Loucy (cell line): ENCODE measurements around the gene VTN.

Source experiments
- H2AFZ ChIP-seq: fragments of 200-600 bp; sonication (generic); 2 replicates; pipeline ENCODE4 v1.6.0; 2016; ENCODE audit warnings: antibody characterized with exemption, mild to moderate bottlenecking, low read length, moderate library complexity
- H3F3A ChIP-seq: fragments of 200-600 bp; 2 replicates; pipeline ENCODE4 v1.6.0; 2016; ENCODE audit warnings: antibody characterized with exemption, low read depth, mild to moderate bottlenecking
- H3K27me3 ChIP-seq: fragments of 200-600 bp; sonication (generic); 2 replicates; pipeline ENCODE4 v1.6.1; 2014; ENCODE audit warnings: low read length, mild to moderate bottlenecking; ENCODE audit not compliant: insufficient read depth, poor library complexity, severe bottlenecking
- H3K36me3 ChIP-seq: fragments of 200-600 bp; sonication (generic); 2 replicates; pipeline ENCODE4 v1.6.1; 2016; ENCODE audit warnings: low read length; ENCODE audit not compliant: insufficient read depth
- H3K4me1 ChIP-seq: fragments of 200-600 bp; sonication (generic); 2 replicates; pipeline ENCODE4 v1.5.1; 2014; ENCODE audit warnings: low read length, mild to moderate bottlenecking; ENCODE audit not compliant: insufficient read depth, poor library complexity, severe bottlenecking
- H3K4me2 ChIP-seq: fragments of 200-600 bp; sonication (generic); 2 replicates; pipeline ENCODE4 v1.6.0; 2014; ENCODE audit warnings: antibody characterized with exemption, low read length, low read depth, mild to moderate bottlenecking; ENCODE audit not compliant: poor library complexity, severe bottlenecking
- H3K4me3 ChIP-seq: fragments of 200-600 bp; sonication (generic); 2 replicates; pipeline ENCODE4 v1.5.1; 2014; ENCODE audit warnings: low read length, mild to moderate bottlenecking, mixed read lengths; ENCODE audit not compliant: poor library complexity, severe bottlenecking
- H3K79me2 ChIP-seq: fragments of 200-600 bp; sonication (generic); 2 replicates; pipeline ENCODE4 v1.6.1; 2014; ENCODE audit warnings: low read length; ENCODE audit not compliant: insufficient read depth
- H3K9ac ChIP-seq: fragments of 200-600 bp; sonication (generic); 2 replicates; pipeline ENCODE4 v1.6.0; 2014; ENCODE audit warnings: mild to moderate bottlenecking, low read depth, low read length, moderate library complexity; ENCODE audit not compliant: poor library complexity, severe bottlenecking
- H3K9me2 ChIP-seq: fragments of 200-600 bp; sonication (generic); replicated peaks from 2 replicates; pipeline ENCODE4 v1.6.1; 2016; ENCODE audit warnings: low read depth, low read length, mixed read lengths
- H3K9me3 ChIP-seq: fragments of 200-600 bp; sonication (generic); 2 replicates; pipeline ENCODE4 v1.6.1; 2014; ENCODE audit warnings: mild to moderate bottlenecking, antibody characterized with exemption, low read length, low read depth; ENCODE audit not compliant: insufficient read depth
- H4K20me1 ChIP-seq: fragments of 200-600 bp; sonication (generic); 2 replicates; pipeline ENCODE4 v1.6.0; 2014; ENCODE audit warnings: antibody characterized with exemption, low read length, mild to moderate bottlenecking; ENCODE audit not compliant: insufficient read depth, poor library complexity, severe bottlenecking
- EZH2phosphoT487 ChIP-seq: fragments of 200-600 bp; IDR thresholded peaks from 2 replicates; pipeline ENCODE4 v1.6.1; 2018; ENCODE audit warnings: antibody characterized with exemption, mild to moderate bottlenecking, moderate library complexity, borderline replicate concordance
- TF ChIP-seq, protein P1 (sequence below): fragments of 200-600 bp; sonication (generic); conservative IDR thresholded peaks from 2 replicates; pipeline ENCODE4 v1.5.1; 2014; ENCODE audit warnings: mild to moderate bottlenecking, antibody characterized with exemption, low read length

VTN gene

GRCh38 chr17:28404812-28405570 lies 34.9 kb upstream of the VTN start:
- H3K9me2 ChIP-seq, result no peaks in the 10 kb centered on the region
- H3K4me3 ChIP-seq, result no peak overlapping the region
- TF ChIP-seq, protein P1, sequence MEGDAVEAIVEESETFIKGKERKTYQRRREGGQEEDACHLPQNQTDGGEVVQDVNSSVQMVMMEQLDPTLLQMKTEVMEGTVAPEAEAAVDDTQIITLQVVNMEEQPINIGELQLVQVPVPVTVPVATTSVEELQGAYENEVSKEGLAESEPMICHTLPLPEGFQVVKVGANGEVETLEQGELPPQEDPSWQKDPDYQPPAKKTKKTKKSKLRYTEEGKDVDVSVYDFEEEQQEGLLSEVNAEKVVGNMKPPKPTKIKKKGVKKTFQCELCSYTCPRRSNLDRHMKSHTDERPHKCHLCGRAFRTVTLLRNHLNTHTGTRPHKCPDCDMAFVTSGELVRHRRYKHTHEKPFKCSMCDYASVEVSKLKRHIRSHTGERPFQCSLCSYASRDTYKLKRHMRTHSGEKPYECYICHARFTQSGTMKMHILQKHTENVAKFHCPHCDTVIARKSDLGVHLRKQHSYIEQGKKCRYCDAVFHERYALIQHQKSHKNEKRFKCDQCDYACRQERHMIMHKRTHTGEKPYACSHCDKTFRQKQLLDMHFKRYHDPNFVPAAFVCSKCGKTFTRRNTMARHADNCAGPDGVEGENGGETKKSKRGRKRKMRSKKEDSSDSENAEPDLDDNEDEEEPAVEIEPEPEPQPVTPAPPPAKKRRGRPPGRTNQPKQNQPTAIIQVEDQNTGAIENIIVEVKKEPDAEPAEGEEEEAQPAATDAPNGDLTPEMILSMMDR, result no peak
- no peak for TF ChIP-seq EZH2phosphoT487
- no peak overlapping the region for H3K9ac ChIP-seq
- no peaks in the 10 kb centered on the region for H3K27me3 ChIP-seq
- H4K20me1 ChIP-seq, result no peaks in the 10 kb centered on the region
- H3F3A ChIP-seq, result no peaks in the 10 kb centered on the region
- H2AFZ ChIP-seq, result no peak overlapping the region
- H3K36me3 ChIP-seq, result no peaks in the 10 kb centered on the region
- no peak overlapping the region for H3K4me2 ChIP-seq
- H3K4me1 ChIP-seq, result no peaks in the 10 kb centered on the region
- H3K79me2 ChIP-seq, result no peaks in the 10 kb centered on the region
- H3K9me3 ChIP-seq, result no peaks in the 10 kb centered on the region

DNA sequence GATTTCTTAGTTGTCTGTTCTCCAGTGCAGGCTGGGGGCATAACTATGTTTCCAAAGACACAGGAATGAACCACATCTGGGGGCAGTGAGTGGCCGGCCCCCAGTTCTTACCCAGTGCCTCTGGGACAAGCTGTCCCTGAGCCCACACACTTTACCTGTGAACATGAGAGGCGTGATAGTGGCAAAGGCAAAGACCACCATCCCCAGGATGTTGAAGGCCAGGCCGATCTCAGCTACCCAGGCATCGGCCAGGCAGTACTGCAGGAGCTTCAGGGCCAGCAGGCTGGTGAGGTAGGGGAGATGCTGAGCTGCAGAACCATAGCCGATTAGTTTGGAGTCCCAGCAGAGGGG lies 34.3 kb upstream of the VTN start:
- Histone ChIP-seq H4K20me1 (no peaks in the 10 kb centered on the region), H3K4me3 (no peak overlapping the region), H3F3A (no peaks in the 10 kb centered on the region), H3K4me2 (no peak overlapping the region), H3K4me1 (no peaks in the 10 kb centered on the region), H3K9me3 (no peaks in the 10 kb centered on the region), H3K9ac (no peak overlapping the region), H3K9me2 (no peaks in the 10 kb centered on the region), H3K36me3 (no peaks in the 10 kb centered on the region), H3K27me3 (no peaks in the 10 kb centered on the region), H2AFZ (no peak overlapping the region), H3K79me2 (no peaks in the 10 kb centered on the region)
- no peak for TF ChIP-seq EZH2phosphoT487
- TF ChIP-seq, protein P1, result no peak

DNA sequence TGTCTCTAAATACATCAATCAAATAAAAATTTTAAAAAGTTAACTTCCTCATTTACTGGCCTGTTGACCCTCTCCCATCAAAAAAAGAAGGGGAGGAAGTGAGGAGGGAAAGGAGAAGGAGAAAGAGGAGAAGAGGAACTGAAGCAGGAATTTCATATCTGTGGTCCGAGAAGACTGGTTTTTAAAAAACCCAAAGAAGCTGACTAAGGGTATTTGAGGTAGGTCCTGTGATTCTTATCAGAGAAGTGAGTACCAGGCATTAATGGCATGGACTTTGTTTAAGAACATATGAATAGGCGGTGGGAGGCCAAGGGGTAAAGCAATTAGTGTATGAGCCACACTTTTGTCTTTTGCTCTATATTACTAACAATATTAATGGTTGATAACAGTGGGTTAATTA lies 33.9 kb upstream of the VTN start:
- Histone ChIP-seq H3K9me3 (no peaks in the 10 kb centered on the region), H3F3A (no peaks in the 10 kb centered on the region), H2AFZ (no peak overlapping the region), H3K79me2 (no peaks in the 10 kb centered on the region), H3K4me1 (no peaks in the 10 kb centered on the region), H3K4me2 (no peak overlapping the region), H3K27me3 (no peaks in the 10 kb centered on the region), H3K36me3 (no peaks in the 10 kb centered on the region), H4K20me1 (no peaks in the 10 kb centered on the region), H3K4me3 (no peak overlapping the region), H3K9me2 (no peaks in the 10 kb centered on the region), H3K9ac (no peak overlapping the region)
- TF ChIP-seq, protein P1, result no peak
- no peak for TF ChIP-seq EZH2phosphoT487
